PC-9 (cell line): ENCODE data around the gene EYS. TPM values are rescaled to one million over a fixed set of nuclear protein-coding genes. Genes with fewer than 3 reads are reported as not detected.

ENCODE experiments used
- BruUV-seq: library from RNA; stranded (reverse); fragments of 400-500 nt; replicated peaks from 2 replicates; lab custom pipeline; 2021; lab: Mats Ljungman, UMichigan
- CTCF ChIA-PET: fragments of 300-600 bp; sonication (Branson Sonifier 250); formaldehyde crosslinking; loops from one replicate; lab custom pipeline; 2022; ENCODE audit warnings: antibody characterized with exemption; lab: Charles Lee
- POLR2A ChIA-PET: fragments of 300-600 bp; sonication (Branson Sonifier 250); formaldehyde crosslinking; loops from one replicate; lab custom pipeline; 2022; ENCODE audit warnings: antibody characterized with exemption; ENCODE audit not compliant: unreplicated experiment; lab: Charles Lee
- DNase-seq, 2 experiments: peaks; one replicate each; pipeline versions ENCODE4 v3.0.0 to v3.0.0-alpha.2; 2015 to 2022; ENCODE audit warnings: mixed read lengths in 1 of 2
- H2AFZ ChIP-seq: fragments of 200-600 bp; sonication (generic); 2 replicates; pipeline ENCODE4 v1.8.1; 2017; ENCODE audit warnings: antibody characterized with exemption
- H3F3A ChIP-seq: fragments of 200-600 bp; sonication (generic); 2 replicates; pipeline ENCODE4 v1.8.1; 2017; ENCODE audit warnings: antibody characterized with exemption, mild to moderate bottlenecking, low read depth; ENCODE audit not compliant: insufficient read depth
- H3K27ac ChIP-seq: fragments of 200-600 bp; sonication (generic); 2 replicates; pipeline ENCODE4 v1.6.1; 2016; ENCODE audit warnings: mixed run types
- H3K27me3 ChIP-seq: fragments of 200-600 bp; sonication (generic); 2 replicates; pipeline ENCODE4 v1.6.1; 2016; ENCODE audit warnings: low read depth, mixed run types; ENCODE audit not compliant: insufficient read depth
- H3K36me3 ChIP-seq: fragments of 200-600 bp; sonication (generic); 2 replicates; pipeline ENCODE4 v1.6.1; 2016; ENCODE audit warnings: low read depth, mixed run types
- H3K4me1 ChIP-seq: fragments of 200-600 bp; sonication (generic); replicated peaks from 2 replicates; pipeline ENCODE4 v1.6.1; 2016; ENCODE audit warnings: mixed run types; ENCODE audit not compliant: insufficient read depth
- H3K4me2 ChIP-seq: fragments of 200-600 bp; sonication (generic); 2 replicates; pipeline ENCODE4 v1.6.1; 2017; ENCODE audit warnings: mixed run types
- H3K4me3 ChIP-seq: fragments of 200-600 bp; sonication (generic); 2 replicates; pipeline ENCODE4 v1.6.1; 2016; ENCODE audit warnings: mixed run types
- H3K79me2 ChIP-seq: fragments of 200-600 bp; sonication (generic); 2 replicates; pipeline ENCODE4 v1.6.1; 2017; ENCODE audit warnings: low read depth, mixed run types
- H3K9me2 ChIP-seq: fragments of 200-600 bp; sonication (generic); 2 replicates; pipeline ENCODE4 v1.8.1; 2017; ENCODE audit warnings: mild to moderate bottlenecking; ENCODE audit not compliant: insufficient read depth
- H3K9me3 ChIP-seq: fragments of 200-600 bp; sonication (generic); 2 replicates; pipeline ENCODE4 v1.8.1; 2016; ENCODE audit warnings: low read depth; ENCODE audit not compliant: insufficient read depth
- H4K20me1 ChIP-seq: fragments of 200-600 bp; sonication (generic); 2 replicates; pipeline ENCODE4 v1.8.1; 2017; ENCODE audit not compliant: insufficient read depth
- CTCF ChIP-seq: fragments of 200-600 bp; sonication (generic); conservative IDR thresholded peaks from 2 replicates; pipeline ENCODE4 v1.6.1; 2017; ENCODE audit warnings: mixed run types, antibody characterized with exemption, mild to moderate bottlenecking, moderate library complexity
- EZH2 ChIP-seq: fragments of 200-600 bp; sonication (generic); IDR thresholded peaks from 2 replicates; pipeline ENCODE4 v1.8.0; 2017; ENCODE audit warnings: antibody characterized with exemption, low read depth
- intact Hi-C: fragments of 100-400 bp; cut with micrococcal nuclease; formaldehyde crosslinking; loops from one replicate; pipeline ENCODE4 v1.10.0; 2022; ENCODE audit not compliant: unreplicated experiment
- total RNA-seq: library from RNA; stranded (reverse); gene quantifications from 2 replicates; pipeline ENCODE4 v1.2.3, GENCODE V29; 2021

The EYS gene
- total RNA-seq, 1 experiment from 2014 or later: not detected

DNA sequence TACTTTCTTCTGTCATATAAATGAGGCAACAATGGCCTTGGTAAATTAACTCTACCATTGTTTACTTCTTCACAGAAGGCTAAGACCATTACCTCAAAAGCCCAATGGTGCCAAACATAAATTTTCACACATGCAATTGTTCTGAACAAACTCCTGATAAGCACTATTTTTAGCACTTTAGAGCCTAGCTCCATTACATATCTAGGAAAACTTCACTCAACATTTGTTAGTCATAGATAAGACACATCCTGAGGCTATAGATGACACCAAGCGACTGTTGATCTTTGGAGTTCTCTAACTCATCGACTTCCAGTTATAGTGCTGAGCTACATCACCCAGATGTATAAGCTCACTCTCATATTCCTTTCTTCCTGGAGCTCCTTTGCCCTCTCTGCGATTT lies 245.9 kb downstream of the EYS start:
- no peaks in the 10 kb centered on the region for H3F3A ChIP-seq
- no TSS peak for BruUV-seq
- H3K27me3 ChIP-seq: no peaks in the 10 kb centered on the region
- H3K79me2 ChIP-seq: no peaks in the 10 kb centered on the region
- intact Hi-C loops: no loop called here
- H3K4me2 ChIP-seq: no peak overlapping the region
- no peak overlapping the region for H2AFZ ChIP-seq
- CTCF ChIA-PET: no interaction called here
- H4K20me1 ChIP-seq: no peaks in the 10 kb centered on the region
- POLR2A ChIA-PET: no interaction called here
- no peaks in the 10 kb centered on the region for H3K9me3 ChIP-seq
- no peaks in the 10 kb centered on the region for H3K9me2 ChIP-seq
- H3K27ac ChIP-seq: no peak overlapping the region
- DNase-seq: no peak
- no peaks in the 10 kb centered on the region for H3K4me1 ChIP-seq
- H3K4me3 ChIP-seq: no peak overlapping the region
- H3K36me3 ChIP-seq: no peaks in the 10 kb centered on the region
- TF ChIP-seq EZH2: no peak
- no peak for TF ChIP-seq CTCF

DNA sequence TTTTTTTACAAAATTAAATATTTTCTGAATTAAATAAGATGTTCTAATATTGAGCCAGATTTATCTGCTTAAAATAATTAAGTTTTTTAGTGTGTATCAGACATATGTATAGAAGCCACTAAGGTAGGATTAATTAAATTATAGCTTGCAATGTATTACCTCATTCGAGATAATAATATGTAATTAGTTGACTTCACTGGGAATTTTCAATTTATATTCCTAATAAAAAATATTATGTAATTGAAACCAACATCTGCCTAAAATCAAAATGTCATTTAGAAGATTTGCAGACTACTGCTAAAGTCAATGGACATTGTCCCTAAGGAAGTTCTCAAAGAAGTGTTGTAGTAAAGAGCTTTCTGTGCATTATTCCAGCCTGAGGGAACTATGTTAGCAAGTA lies 254.7 kb downstream of the EYS start:
- Histone ChIP-seq H3K9me3 (no peaks in the 10 kb centered on the region), H3K4me3 (no peak overlapping the region), H3K27me3 (no peaks in the 10 kb centered on the region), H3K4me1 (no peaks in the 10 kb centered on the region), H3K36me3 (no peaks in the 10 kb centered on the region), H4K20me1 (no peaks in the 10 kb centered on the region), H3K27ac (no peak overlapping the region), H3F3A (no peaks in the 10 kb centered on the region), H2AFZ (no peak overlapping the region), H3K9me2 (no peaks in the 10 kb centered on the region), H3K4me2 (no peak overlapping the region), H3K79me2 (no peaks in the 10 kb centered on the region)
- ChIA-PET POLR2A (no interaction called here), CTCF (no interaction called here)
- no TSS peak for BruUV-seq
- no peak for TF ChIP-seq EZH2
- TF ChIP-seq CTCF: no peak
- DNase-seq: no peak
- intact Hi-C loops: no loop called here

- CTCF ChIA-PET: no interaction called here
- Histone ChIP-seq H3K9me2 (no peaks in the 10 kb centered on the region), H3K79me2 (no peaks in the 10 kb centered on the region), H3K4me3 (no peak overlapping the region), H3K9me3 (no peaks in the 10 kb centered on the region), H3K36me3 (no peaks in the 10 kb centered on the region), H3K27me3 (no peaks in the 10 kb centered on the region), H3K4me2 (no peak overlapping the region), H4K20me1 (no peaks in the 10 kb centered on the region), H3K4me1 (no peaks in the 10 kb centered on the region), H3F3A (no peaks in the 10 kb centered on the region), H3K27ac (no peak overlapping the region), H2AFZ (no peak overlapping the region)
- no peak for DNase-seq
- no TSS peak for BruUV-seq
- POLR2A ChIA-PET: no interaction called here
- TF ChIP-seq CTCF (no peak), EZH2 (no peak)
- intact Hi-C loops: no loop called here
These were observed 256.6 kb downstream of the EYS start for GRCh38 chr6:65450451-65450850.
